Panc1 (cell line): Measurements from ENCODE around the gene ABHD13. TPM values are rescaled to one million over a fixed set of nuclear protein-coding genes. Genes with fewer than 3 reads are reported as not detected.
"Not testable (repeated sequence)": the region's sequence is repeated elsewhere in the genome, so short reads cannot be mapped to it uniquely, and the experiment has no call there.

Experiments used
- ATAC-seq: fragments of 200-7000 bp; cut with Tn5 transposase; 2 replicates; pipeline ENCODE4 v1.9.1; 2020; ENCODE audit warnings: mild to moderate bottlenecking, moderate library complexity
- BruUV-seq: library from RNA; stranded (reverse); fragments of 400-500 nt; replicated peaks from 2 replicates; lab custom pipeline; 2021; lab: Mats Ljungman, UMichigan
- CTCF ChIA-PET: fragments of 300-600 bp; sonication (Branson Sonifier 250); formaldehyde crosslinking; loops from one replicate; lab custom pipeline; 2022; ENCODE audit warnings: antibody characterized with exemption; lab: Charles Lee
- POLR2A ChIA-PET: fragments of 300-600 bp; sonication (Branson Sonifier 250); formaldehyde crosslinking; loops from one replicate; lab custom pipeline; 2022; ENCODE audit warnings: antibody characterized with exemption; lab: Charles Lee
- DNase-seq: peaks from one replicate; pipeline ENCODE4 v3.0.0-alpha.2; 2010; ENCODE audit warnings: low read depth, low spot score
- H3K27ac ChIP-seq: 2 replicates; pipeline ENCODE4 v1.5.1; 2011; ENCODE audit warnings: mild to moderate bottlenecking, low read length, inconsistent platforms
- H3K27me3 ChIP-seq: fragments of 200-500 bp; sonication (Bioruptor generic); 2 replicates; pipeline ENCODE4 v1.6.0; 2014; ENCODE audit warnings: low read length, inconsistent platforms; ENCODE audit not compliant: control insufficient read depth, insufficient read depth
- H3K36me3 ChIP-seq: fragments of 200-500 bp; sonication (Bioruptor generic); 2 replicates; pipeline ENCODE4 v1.5.1; 2014; ENCODE audit warnings: inconsistent platforms, mild to moderate bottlenecking, low read length, moderate library complexity; ENCODE audit not compliant: control insufficient read depth, insufficient read depth
- H3K4me1 ChIP-seq: 2 replicates; pipeline ENCODE4 v1.5.1; 2011; ENCODE audit warnings: inconsistent platforms, mild to moderate bottlenecking, low read length, moderate library complexity; ENCODE audit not compliant: control insufficient read depth, insufficient read depth
- H3K4me3 ChIP-seq, 2 experiments: 2 replicates each; pipeline ENCODE4 v1.5.1; 2011 to 2012; ENCODE audit warnings: low read depth in 2 of 2, low read length in 2 of 2, mild to moderate bottlenecking in 2 of 2, inconsistent platforms in 1 of 2, moderate library complexity in 1 of 2
- H3K9me3 ChIP-seq: fragments of 200-500 bp; sonication (Bioruptor generic); 2 replicates; pipeline ENCODE4 v1.5.1; 2014; ENCODE audit warnings: low read depth, mild to moderate bottlenecking, inconsistent platforms, low read length, moderate library complexity; ENCODE audit not compliant: control insufficient read depth, insufficient read depth
- POLR2AphosphoS5 ChIP-seq: IDR thresholded peaks from 2 replicates; pipeline ENCODE4 v1.6.1; 2012; ENCODE audit warnings: mild to moderate bottlenecking, low read depth, low read length, moderate library complexity
- SIN3A ChIP-seq: IDR thresholded peaks from 2 replicates; pipeline ENCODE4 v1.6.1; 2012; ENCODE audit warnings: low read depth, mild to moderate bottlenecking, low read length, moderate library complexity, borderline replicate concordance; ENCODE audit not compliant: insufficient read depth
- TCF7L2 ChIP-seq: IDR thresholded peaks from 2 replicates; pipeline ENCODE4 v1.6.1; 2011; ENCODE audit warnings: mild to moderate bottlenecking, low read depth, low read length, inconsistent platforms
- in situ Hi-C: cut with HindIII; loops from 2 replicates; pipeline ENCODE4 v1.10.0; 2016; ENCODE audit warnings: low sequenced_read_pairs, low pct_unique_long_range_greater_than_20kb
- intact Hi-C: fragments of 100-400 bp; cut with micrococcal nuclease; formaldehyde crosslinking; loops from one replicate; pipeline ENCODE4 v1.10.0; 2022; ENCODE audit not compliant: unreplicated experiment
- total RNA-seq: library from RNA; stranded (reverse); gene quantifications from one replicate; pipeline ENCODE4 v1.2.1, GENCODE V29; 2021; ENCODE audit not compliant: unreplicated experiment
- TF ChIP-seq, protein P1 (sequence below): fragments of 450-650 bp; IDR thresholded peaks from 2 replicates; pipeline ENCODE4 v1.5.1; 2017; ENCODE audit warnings: mild to moderate bottlenecking
- TF ChIP-seq, protein P2 (sequence below), 2 experiments: IDR thresholded peaks; 2 replicates each; pipeline ENCODE4 v1.6.1; 2011 to 2012; ENCODE audit warnings: low read depth in 2 of 2, control low read depth in 1 of 2, low read length in 1 of 2, mild to moderate bottlenecking in 1 of 2, moderate library complexity in 1 of 2; ENCODE audit not compliant: insufficient read depth in 1 of 2

Gene ABHD13
- total RNA-seq, 1 experiment from 2014 or later: 4.7 TPM

DNA sequence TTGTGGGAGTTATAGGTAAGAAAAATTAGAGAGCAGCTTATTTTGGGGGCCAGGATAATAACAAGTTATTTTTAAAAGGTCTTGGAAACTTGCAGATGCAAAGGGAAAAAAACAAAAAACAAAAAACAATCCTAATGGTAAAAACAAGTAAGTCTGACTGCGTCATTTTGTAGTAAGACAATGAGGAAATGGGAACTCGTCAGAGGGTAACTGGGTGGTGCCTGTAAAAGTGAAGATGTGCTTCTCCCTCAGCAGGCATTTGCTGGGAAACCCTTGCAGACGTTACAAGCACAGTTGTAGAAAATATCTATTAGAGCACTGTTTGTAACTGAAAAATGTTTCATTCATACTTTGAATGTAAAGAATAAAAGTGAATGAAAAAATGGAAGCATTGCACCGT lies 49.2 kb downstream of the ABHD13 start:
- no TSS peak for BruUV-seq
- POLR2A ChIA-PET: no interaction called here
- Histone ChIP-seq H3K4me1 (no peaks in the 10 kb centered on the region), H3K27ac (no peak overlapping the region), H3K36me3 (no peaks in the 10 kb centered on the region), H3K9me3 (no peaks in the 10 kb centered on the region), H3K27me3 (no peaks in the 10 kb centered on the region), H3K4me3 (no peak overlapping the region)
- CTCF ChIA-PET: no interaction called here
- in situ Hi-C loops: no loop called here
- TF ChIP-seq POLR2AphosphoS5 (no peak), TCF7L2 (no peak), SIN3A (no peak)
- TF ChIP-seq, protein P1, sequence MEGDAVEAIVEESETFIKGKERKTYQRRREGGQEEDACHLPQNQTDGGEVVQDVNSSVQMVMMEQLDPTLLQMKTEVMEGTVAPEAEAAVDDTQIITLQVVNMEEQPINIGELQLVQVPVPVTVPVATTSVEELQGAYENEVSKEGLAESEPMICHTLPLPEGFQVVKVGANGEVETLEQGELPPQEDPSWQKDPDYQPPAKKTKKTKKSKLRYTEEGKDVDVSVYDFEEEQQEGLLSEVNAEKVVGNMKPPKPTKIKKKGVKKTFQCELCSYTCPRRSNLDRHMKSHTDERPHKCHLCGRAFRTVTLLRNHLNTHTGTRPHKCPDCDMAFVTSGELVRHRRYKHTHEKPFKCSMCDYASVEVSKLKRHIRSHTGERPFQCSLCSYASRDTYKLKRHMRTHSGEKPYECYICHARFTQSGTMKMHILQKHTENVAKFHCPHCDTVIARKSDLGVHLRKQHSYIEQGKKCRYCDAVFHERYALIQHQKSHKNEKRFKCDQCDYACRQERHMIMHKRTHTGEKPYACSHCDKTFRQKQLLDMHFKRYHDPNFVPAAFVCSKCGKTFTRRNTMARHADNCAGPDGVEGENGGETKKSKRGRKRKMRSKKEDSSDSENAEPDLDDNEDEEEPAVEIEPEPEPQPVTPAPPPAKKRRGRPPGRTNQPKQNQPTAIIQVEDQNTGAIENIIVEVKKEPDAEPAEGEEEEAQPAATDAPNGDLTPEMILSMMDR: no peak
- TF ChIP-seq, protein P2, sequence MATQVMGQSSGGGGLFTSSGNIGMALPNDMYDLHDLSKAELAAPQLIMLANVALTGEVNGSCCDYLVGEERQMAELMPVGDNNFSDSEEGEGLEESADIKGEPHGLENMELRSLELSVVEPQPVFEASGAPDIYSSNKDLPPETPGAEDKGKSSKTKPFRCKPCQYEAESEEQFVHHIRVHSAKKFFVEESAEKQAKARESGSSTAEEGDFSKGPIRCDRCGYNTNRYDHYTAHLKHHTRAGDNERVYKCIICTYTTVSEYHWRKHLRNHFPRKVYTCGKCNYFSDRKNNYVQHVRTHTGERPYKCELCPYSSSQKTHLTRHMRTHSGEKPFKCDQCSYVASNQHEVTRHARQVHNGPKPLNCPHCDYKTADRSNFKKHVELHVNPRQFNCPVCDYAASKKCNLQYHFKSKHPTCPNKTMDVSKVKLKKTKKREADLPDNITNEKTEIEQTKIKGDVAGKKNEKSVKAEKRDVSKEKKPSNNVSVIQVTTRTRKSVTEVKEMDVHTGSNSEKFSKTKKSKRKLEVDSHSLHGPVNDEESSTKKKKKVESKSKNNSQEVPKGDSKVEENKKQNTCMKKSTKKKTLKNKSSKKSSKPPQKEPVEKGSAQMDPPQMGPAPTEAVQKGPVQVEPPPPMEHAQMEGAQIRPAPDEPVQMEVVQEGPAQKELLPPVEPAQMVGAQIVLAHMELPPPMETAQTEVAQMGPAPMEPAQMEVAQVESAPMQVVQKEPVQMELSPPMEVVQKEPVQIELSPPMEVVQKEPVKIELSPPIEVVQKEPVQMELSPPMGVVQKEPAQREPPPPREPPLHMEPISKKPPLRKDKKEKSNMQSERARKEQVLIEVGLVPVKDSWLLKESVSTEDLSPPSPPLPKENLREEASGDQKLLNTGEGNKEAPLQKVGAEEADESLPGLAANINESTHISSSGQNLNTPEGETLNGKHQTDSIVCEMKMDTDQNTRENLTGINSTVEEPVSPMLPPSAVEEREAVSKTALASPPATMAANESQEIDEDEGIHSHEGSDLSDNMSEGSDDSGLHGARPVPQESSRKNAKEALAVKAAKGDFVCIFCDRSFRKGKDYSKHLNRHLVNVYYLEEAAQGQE (IDR thresholded peaks at IDR 0.05; ENCODE audit: insufficient read depth in 1 of 2, low read depth in 2 of 2, low read length in 1 of 2): no peak
- DNase-seq (no peak), ATAC-seq (no peak)
- intact Hi-C loops: no loop called here

DNA sequence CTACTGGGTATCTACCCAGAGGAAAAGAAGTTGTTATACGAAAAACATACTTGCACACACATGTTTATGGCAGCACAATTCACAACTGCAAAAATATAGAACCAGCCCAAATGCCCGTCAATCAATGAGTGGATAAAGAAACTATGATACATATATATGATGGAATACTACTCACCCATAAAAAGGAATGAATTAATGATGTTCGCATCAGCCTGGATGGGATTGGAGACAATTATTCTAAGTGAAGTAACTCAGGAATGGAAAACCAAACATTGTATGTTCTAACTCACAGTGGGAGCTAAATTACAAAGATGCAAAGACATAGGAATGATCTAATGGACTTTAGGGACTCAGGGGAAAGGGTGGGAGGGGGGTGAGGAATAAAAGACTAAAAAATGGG lies 49.7 kb downstream of the ABHD13 start:
- H3K27ac ChIP-seq, H3K9me3 ChIP-seq, DNase-seq, BruUV-seq, CTCF ChIA-PET, ATAC-seq, H3K4me3 ChIP-seq, H3K4me1 ChIP-seq, H3K27me3 ChIP-seq, POLR2A ChIA-PET, H3K36me3 ChIP-seq, intact Hi-C loops, in situ Hi-C loops: not testable (repeated sequence)

DNA sequence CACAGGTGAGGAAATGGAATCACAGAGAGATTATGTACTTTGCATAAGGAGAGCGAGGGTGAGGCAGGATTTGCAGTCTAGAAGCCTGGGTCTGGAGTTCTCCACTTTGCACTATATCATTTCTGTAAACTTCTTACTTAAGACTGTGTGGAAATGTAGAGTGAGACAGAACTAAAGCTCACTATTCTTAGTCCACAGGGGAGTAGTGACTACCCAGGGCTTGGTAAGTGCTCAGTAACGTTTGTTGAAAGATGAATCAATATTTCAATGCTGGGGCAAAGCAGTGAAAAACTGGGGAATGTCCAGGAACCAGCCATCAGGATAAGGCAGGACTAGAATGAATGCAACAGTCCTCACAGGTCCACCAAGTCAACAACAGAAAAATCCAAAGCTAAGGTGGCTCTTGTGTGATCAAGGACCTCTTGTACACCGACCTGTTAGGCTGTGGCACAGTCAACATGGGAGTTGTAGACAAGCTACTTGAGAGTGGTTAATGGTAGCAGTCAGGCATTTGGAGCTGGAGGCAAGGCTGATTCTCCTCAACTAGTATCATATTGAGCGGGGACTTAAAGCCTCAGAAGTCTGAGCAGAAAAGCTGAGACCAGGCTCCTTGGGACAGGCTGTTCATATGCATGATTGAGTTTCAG lies 50.4 kb downstream of the ABHD13 start:
- in situ Hi-C loops: no loop called here
- POLR2A ChIA-PET: no interaction called here

More for the DNA sequence above, 50.4 kb downstream of the ABHD13 start:
- Histone ChIP-seq H3K27ac (no peak overlapping the region), H3K4me3 (no peak overlapping the region), H3K9me3 (no peaks in the 10 kb centered on the region), H3K27me3 (no peaks in the 10 kb centered on the region), H3K36me3 (no peaks in the 10 kb centered on the region), H3K4me1 (no peaks in the 10 kb centered on the region)
- no peak for ATAC-seq
- no TSS peak for BruUV-seq
- DNase-seq: no peak
- TF ChIP-seq TCF7L2 (no peak), SIN3A (no peak), POLR2AphosphoS5 (no peak)
- TF ChIP-seq, protein P1: no peak
- TF ChIP-seq, protein P2 (IDR thresholded peaks at IDR 0.05; ENCODE audit: insufficient read depth in 1 of 2, low read depth in 2 of 2, low read length in 1 of 2): no peak
- intact Hi-C loops: no loop called here
- CTCF ChIA-PET: no interaction called here
